Measurements from ENCODE around the gene MGAT5.

Gene MGAT5

DNA sequence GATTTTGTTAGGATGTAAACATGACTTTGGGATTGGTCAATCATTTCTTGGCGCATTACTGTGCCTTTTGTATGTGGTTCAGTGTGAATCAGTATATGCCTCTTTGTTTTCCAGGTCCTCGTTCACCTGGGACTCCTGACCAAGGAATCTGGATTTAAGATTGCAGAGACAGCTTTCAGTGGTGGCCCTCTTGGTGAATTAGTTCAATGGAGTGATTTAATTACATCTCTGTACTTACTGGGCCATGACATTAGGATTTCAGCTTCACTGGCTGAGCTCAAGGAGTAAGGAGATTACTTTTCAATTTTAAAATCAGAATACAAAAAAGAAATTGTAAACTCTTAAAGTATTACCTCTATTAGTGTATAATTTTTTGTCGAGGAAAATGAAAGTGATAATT lies 87.6 kb downstream of the MGAT5 start:
- no peak for DNase-seq

GRCh38 chr2:134344954-134345697 lies 91.3 kb downstream of the MGAT5 start:
- DNase-seq = no peak

- no peak for DNase-seq
Observed at GRCh38 chr2:134346141-134346540, 92.3 kb downstream of the MGAT5 start.

DNA sequence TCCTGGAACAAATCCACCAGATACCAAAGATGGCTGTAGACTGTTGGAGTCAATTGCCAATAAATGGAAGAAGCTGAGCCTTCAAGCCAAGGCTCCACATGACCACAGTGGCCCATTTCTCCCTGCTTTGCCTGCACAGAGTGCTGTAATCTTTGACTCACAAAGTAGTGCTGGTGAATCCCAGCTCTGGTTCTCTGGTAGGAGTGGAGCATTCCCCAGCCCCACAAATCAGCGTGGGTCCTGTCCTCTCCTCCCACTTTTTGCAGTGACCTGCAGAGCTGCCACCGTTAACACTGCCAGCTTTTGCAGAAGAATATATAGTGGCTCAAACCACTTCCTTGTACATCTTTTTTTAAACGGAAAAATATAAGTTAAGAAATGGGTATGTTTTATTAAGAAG lies 93.9 kb downstream of the MGAT5 start:
- DNase-seq = no peak

GRCh38 chr2:134348239-134348638 lies 94.4 kb downstream of the MGAT5 start:
- DNase-seq = peak in 1 of 2 donors; percentile 26

- DNase-seq = no peak
Observed at GRCh38 chr2:134348760-134349159, 94.9 kb downstream of the MGAT5 start.

DNA sequence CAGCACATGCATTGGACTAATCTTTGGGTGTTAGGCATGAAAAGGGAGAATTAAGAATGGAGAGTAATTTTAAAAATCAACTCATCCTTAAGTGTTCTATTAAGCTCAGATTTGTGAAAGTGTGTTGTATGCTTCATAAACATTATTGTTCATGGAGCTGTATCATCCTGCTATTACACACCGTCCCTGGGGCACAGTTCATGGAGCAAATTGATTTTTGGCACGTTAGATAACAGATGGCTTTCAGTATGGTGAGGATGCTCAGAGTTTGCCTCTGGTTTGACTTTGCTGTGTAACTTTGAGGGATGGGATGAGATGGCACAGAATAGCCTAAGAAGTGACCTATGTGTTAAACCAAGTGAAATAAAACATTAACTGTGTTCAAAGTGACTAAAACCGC lies 97.1 kb downstream of the MGAT5 start:
- DNase-seq = no peak

- DNase-seq = no peak
Observed at GRCh38 chr2:134351899-134352298, 98.0 kb downstream of the MGAT5 start.

GRCh38 chr2:134352844-134353243 lies 99.0 kb downstream of the MGAT5 start:
- DNase-seq = no peak

GRCh38 chr2:134354611-134355010 lies 100.7 kb downstream of the MGAT5 start:
- no peak for DNase-seq

DNA sequence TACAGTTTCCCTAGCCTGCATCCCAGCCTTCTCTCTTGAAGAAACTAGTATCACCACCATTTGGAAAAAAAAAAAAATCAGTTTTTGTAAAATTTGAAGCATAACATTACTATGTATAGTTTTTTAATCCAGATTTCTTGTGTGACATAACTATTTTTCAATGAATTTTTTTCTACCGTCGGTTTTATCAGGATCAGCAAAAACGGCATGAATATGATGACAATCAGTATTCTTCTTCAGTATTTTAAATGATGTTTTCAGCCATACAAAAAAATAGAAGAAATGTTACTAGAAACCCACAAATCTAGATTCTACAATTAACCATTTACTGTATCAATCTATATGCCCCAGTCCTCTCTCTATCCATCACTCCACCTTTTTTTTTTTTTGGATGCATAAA lies 103.9 kb downstream of the MGAT5 start:
- DNase-seq = no peak

- DNase-seq = no peak
Observed at GRCh38 chr2:134359367-134360081, 105.7 kb downstream of the MGAT5 start.

DNA sequence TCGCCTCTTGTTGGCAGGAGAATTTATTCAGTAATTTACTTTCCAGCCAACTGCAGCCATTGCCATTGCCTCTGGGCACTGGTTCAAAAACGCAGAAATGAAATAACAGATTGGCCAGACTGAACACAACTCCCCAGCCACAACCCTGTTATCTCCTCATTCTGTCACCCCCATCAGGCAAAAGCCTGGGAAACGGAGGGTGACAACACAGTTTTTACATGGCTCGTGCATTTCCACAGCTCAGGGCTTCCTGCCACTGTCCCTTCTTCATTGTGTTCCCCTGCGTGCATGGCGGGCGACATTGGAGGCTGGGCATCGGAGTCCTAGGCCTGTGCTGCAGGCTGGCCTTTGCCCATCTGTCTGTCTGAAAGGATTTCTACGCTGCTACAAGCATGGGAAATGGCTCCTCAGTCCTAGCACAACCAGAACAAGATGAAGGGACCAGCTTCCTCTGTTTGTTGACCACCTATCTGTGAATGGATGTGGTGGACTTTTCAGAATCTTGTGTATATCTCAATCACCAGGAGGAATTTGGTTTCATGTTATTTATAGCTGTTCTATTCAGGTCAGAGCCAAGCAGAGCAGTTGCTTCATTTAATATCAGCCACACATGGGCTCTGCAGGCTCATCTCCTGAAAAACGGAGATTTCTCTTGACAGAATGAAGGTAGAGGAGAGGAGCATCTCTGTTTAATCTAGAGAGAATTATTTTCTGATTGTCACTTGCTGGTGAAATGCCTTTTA lies 107.0 kb downstream of the MGAT5 start:
- DNase-seq = no peak

- no peak for DNase-seq
Observed at GRCh38 chr2:134361648-134362047, 107.8 kb downstream of the MGAT5 start.

DNA sequence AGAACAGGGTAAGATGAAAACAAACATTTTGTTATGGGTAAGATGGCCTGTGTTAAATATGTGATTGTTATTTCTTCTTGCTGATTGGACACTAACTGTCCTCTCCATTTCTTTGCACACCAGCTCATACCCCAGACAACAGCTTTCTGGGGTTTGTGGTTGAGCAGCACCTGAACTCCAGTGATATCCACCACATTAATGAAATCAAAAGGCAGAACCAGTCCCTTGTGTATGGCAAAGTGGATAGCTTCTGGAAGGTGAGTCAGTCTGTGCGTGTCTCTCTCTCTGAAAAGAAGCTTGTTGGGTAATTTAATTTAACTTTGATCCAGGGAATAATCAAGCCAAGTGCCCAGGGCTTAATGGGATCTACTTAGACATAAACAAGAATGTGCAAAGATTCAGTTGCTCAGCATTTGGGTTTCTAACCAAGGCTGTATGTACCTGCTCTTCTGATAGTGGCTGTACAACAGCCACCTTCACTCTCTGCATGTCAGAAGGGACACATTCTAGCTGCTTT lies 108.3 kb downstream of the MGAT5 start:
- no peak for DNase-seq

DNA sequence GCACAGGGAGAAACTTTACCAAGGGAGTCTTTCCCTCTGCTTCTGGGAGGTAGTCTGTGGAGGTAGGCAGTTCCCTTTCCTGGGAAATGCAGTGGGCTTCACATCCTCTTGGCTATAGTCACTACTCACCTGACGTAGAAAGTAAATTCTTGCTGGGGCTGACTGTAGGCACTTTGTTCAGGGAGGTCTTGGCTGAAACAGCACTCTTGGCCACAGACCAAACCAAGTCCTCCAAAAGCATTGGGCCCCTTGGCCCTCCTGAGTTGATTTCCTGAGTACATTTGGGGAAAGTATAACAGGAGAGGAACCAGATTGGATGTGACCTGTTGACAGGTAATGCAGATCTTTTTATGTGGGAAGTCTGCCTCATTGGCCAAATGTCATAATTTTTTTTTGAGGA lies 108.9 kb downstream of the MGAT5 start:
- DNase-seq = no peak

DNA sequence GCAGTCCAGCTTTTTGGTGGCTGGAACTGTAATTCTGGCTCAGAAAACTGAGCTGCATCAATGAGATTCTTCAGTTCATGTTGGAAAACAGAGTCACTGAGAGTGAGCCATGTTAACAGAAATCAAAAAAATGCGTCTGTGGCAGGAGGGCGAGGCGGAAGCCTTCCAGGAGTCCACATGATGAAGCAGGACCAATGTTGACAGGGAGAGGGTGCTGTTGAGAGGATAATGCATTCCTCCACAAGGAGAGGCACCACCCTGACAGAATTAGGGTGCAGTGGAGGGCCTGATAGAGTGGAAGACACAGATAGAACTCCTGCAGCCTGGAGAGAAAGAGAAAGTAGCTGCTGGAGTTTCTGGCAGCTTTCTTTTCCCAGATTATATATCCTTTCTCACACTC lies 111.5 kb downstream of the MGAT5 start:
- DNase-seq = no peak

GRCh38 chr2:134366359-134366758 lies 112.5 kb downstream of the MGAT5 start:
- DNase-seq = no peak

DNA sequence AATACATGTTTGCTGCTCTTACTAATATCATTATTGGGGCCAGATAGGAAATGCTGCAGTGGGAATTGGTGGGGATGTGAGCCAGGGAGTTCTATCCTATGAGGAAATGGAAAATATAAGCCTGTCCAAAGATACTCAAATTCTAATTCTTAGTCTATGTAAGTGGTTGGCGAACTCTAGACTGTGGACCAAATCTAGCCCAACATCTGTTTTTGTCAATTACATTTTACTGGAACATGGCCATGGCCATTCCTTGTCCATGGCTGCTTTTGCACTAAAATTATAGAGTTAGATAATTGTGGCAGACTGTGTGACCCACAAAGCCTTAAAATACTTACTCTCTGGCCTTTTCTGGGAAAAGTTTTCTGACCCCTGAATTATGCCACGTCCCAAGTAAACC lies 113.3 kb downstream of the MGAT5 start:
- no peak for DNase-seq

GRCh38 chr2:134368009-134368817 lies 114.3 kb downstream of the MGAT5 start:
- DNase-seq = peak in 1 of 2 donors; percentile 8

- no peak for DNase-seq
Observed at GRCh38 chr2:134369220-134369902, 115.5 kb downstream of the MGAT5 start.
